ENCODE measurements around the gene KIF7. TPM values are rescaled to one million over a fixed set of nuclear protein-coding genes. Genes with fewer than 3 reads are reported as not detected.

Gene KIF7
- polyA plus RNA-seq, 1 donor from 2014 or later = 5.2 TPM

DNA sequence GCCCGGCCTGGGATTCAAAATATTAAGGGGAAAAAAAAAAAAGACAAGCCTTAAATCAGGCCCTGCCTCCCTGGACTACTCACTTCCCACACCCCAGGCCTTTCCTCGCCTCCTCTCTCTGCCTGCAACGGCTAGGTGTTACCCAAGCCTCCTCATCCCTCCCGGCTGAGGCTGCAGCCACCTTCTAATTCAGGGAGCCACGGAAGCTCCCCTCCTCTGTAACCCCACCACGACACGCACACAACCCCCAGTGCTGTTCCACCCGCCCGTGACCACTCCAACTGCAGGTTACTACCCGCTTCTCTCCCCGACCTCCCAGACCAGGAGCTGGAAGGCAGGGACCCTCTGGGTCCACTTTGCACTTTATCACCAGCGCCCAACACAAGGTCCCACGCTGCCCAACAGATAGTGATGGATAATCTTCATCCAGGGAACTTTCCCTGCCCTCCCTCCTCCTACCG is 936 bp downstream of the KIF7 start:
- Histone ChIP-seq H3K36me3 (ENCODE audit: insufficient read depth, low read length) (no peaks in the 10 kb centered on the region), H3K79me2 (replicated peaks; ENCODE audit: insufficient read depth, low read length) (no peaks in the 10 kb centered on the region), H4K20me1 (ENCODE audit: insufficient read depth) (no peaks in the 10 kb centered on the region), H3K9ac (ENCODE audit: low read length) (peak overlapping the region; percentile 68), H3K9me3 (ENCODE audit: low read length) (no peaks in the 10 kb centered on the region), H3K27me3 (ENCODE audit: insufficient read depth, low read depth, low read length) (no peaks in the 10 kb centered on the region), H3F3A (ENCODE audit: insufficient read depth, low read length, poor library complexity, severe bottlenecking) (no peaks in the 10 kb centered on the region), H3K9me2 (ENCODE audit: insufficient read depth, low read length) (no peaks in the 10 kb centered on the region), H2AFZ (ENCODE audit: low read depth, low read length) (peak overlapping the region; percentile 69), H3K4me3 (ENCODE audit: low read length) (peak overlapping the region; percentile 95), H3K4me2 (ENCODE audit: low read length) (peak overlapping the region; percentile 84), H3K27ac (ENCODE audit: low read length) (no peak overlapping the region)
- TF ChIP-seq EZH2 (IDR thresholded peaks at IDR 0.05; ENCODE audit: borderline replicate concordance, insufficient read depth, low read length, poor library complexity, severe bottlenecking) (no peak), MXI1 (conservative IDR thresholded peaks at IDR 0.05; ENCODE audit: poor library complexity, severe bottlenecking) (no peak), EP300 (conservative IDR thresholded peaks at IDR 0.05; ENCODE audit: poor library complexity, severe bottlenecking) (no peak), TAF1 (IDR thresholded peaks at IDR 0.05; ENCODE audit: low read depth) (no peak), POLR2AphosphoS5 (IDR thresholded peaks at IDR 0.05) (no peak), SMC3 (conservative IDR thresholded peaks at IDR 0.05; ENCODE audit: poor library complexity) (no peak), RAD21 (conservative IDR thresholded peaks at IDR 0.05) (no peak)
- TF ChIP-seq, protein P1, sequence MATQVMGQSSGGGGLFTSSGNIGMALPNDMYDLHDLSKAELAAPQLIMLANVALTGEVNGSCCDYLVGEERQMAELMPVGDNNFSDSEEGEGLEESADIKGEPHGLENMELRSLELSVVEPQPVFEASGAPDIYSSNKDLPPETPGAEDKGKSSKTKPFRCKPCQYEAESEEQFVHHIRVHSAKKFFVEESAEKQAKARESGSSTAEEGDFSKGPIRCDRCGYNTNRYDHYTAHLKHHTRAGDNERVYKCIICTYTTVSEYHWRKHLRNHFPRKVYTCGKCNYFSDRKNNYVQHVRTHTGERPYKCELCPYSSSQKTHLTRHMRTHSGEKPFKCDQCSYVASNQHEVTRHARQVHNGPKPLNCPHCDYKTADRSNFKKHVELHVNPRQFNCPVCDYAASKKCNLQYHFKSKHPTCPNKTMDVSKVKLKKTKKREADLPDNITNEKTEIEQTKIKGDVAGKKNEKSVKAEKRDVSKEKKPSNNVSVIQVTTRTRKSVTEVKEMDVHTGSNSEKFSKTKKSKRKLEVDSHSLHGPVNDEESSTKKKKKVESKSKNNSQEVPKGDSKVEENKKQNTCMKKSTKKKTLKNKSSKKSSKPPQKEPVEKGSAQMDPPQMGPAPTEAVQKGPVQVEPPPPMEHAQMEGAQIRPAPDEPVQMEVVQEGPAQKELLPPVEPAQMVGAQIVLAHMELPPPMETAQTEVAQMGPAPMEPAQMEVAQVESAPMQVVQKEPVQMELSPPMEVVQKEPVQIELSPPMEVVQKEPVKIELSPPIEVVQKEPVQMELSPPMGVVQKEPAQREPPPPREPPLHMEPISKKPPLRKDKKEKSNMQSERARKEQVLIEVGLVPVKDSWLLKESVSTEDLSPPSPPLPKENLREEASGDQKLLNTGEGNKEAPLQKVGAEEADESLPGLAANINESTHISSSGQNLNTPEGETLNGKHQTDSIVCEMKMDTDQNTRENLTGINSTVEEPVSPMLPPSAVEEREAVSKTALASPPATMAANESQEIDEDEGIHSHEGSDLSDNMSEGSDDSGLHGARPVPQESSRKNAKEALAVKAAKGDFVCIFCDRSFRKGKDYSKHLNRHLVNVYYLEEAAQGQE (IDR thresholded peaks at IDR 0.05; ENCODE audit: borderline replicate concordance) = no peak
- TF ChIP-seq, protein P2, sequence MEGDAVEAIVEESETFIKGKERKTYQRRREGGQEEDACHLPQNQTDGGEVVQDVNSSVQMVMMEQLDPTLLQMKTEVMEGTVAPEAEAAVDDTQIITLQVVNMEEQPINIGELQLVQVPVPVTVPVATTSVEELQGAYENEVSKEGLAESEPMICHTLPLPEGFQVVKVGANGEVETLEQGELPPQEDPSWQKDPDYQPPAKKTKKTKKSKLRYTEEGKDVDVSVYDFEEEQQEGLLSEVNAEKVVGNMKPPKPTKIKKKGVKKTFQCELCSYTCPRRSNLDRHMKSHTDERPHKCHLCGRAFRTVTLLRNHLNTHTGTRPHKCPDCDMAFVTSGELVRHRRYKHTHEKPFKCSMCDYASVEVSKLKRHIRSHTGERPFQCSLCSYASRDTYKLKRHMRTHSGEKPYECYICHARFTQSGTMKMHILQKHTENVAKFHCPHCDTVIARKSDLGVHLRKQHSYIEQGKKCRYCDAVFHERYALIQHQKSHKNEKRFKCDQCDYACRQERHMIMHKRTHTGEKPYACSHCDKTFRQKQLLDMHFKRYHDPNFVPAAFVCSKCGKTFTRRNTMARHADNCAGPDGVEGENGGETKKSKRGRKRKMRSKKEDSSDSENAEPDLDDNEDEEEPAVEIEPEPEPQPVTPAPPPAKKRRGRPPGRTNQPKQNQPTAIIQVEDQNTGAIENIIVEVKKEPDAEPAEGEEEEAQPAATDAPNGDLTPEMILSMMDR (IDR thresholded peaks at IDR 0.05; ENCODE audit: poor library complexity, severe bottlenecking) = no peak

DNA sequence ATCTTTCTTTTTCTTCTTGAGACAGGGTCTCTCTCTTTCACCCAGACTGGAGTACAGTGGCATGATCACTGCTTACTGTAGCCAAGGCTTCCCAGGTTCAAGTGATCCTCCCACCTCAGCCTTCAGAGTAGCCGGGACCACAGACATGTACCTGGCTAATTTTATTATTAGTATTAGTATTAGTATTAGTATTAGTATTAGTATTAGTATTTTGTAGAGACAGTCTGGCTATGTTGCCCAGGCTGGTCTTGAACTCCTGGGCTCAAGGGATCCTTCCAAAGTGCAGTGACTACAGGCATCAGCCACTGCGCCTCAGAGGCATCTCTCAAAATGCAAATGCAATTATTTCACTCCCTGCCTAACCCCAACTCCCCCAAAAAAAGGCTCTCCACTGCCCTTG is 1.7 kb downstream of the KIF7 start:
- no peak overlapping the region for H3K4me2 ChIP-seq (ENCODE audit: low read length)
- H3K9ac ChIP-seq (ENCODE audit: low read length) = no peak overlapping the region
- H4K20me1 ChIP-seq (ENCODE audit: insufficient read depth) = no peaks in the 10 kb centered on the region

More for the DNA sequence above, 1.7 kb downstream of the KIF7 start:
- no peaks in the 10 kb centered on the region for H3K9me3 ChIP-seq (ENCODE audit: low read length)
- no peak overlapping the region for H3K27ac ChIP-seq (ENCODE audit: low read length)
- no peaks in the 10 kb centered on the region for H3K79me2 ChIP-seq (replicated peaks; ENCODE audit: insufficient read depth, low read length)
- H3K4me3 ChIP-seq (ENCODE audit: low read length) = no peak overlapping the region
- H2AFZ ChIP-seq (ENCODE audit: low read depth, low read length) = no peak overlapping the region
- no peaks in the 10 kb centered on the region for H3K27me3 ChIP-seq (ENCODE audit: insufficient read depth, low read depth, low read length)
- no peaks in the 10 kb centered on the region for H3K36me3 ChIP-seq (ENCODE audit: insufficient read depth, low read length)
- no peaks in the 10 kb centered on the region for H3F3A ChIP-seq (ENCODE audit: insufficient read depth, low read length, poor library complexity, severe bottlenecking)
- no peaks in the 10 kb centered on the region for H3K9me2 ChIP-seq (ENCODE audit: insufficient read depth, low read length)
- TF ChIP-seq RAD21 (conservative IDR thresholded peaks at IDR 0.05) (no peak), SMC3 (conservative IDR thresholded peaks at IDR 0.05; ENCODE audit: poor library complexity) (no peak), TAF1 (IDR thresholded peaks at IDR 0.05; ENCODE audit: low read depth) (no peak), EP300 (conservative IDR thresholded peaks at IDR 0.05; ENCODE audit: poor library complexity, severe bottlenecking) (no peak), POLR2AphosphoS5 (IDR thresholded peaks at IDR 0.05) (no peak), MXI1 (conservative IDR thresholded peaks at IDR 0.05; ENCODE audit: poor library complexity, severe bottlenecking) (no peak), EZH2 (IDR thresholded peaks at IDR 0.05; ENCODE audit: borderline replicate concordance, insufficient read depth, low read length, poor library complexity, severe bottlenecking) (no peak)
- TF ChIP-seq, protein P2 (IDR thresholded peaks at IDR 0.05; ENCODE audit: poor library complexity, severe bottlenecking) = no peak
- TF ChIP-seq, protein P1 (IDR thresholded peaks at IDR 0.05; ENCODE audit: borderline replicate concordance) = no peak
